ENCODE measurements around the gene CALML3. TPM values are rescaled to one million over a fixed set of nuclear protein-coding genes. Genes with fewer than 3 reads are reported as not detected.

The CALML3 gene
- total and polyA plus RNA-seq, 2 of the 13 experiments (the other 11 are each of a cell fraction or from before 2014, with no cell fraction given) = not detected

DNA sequence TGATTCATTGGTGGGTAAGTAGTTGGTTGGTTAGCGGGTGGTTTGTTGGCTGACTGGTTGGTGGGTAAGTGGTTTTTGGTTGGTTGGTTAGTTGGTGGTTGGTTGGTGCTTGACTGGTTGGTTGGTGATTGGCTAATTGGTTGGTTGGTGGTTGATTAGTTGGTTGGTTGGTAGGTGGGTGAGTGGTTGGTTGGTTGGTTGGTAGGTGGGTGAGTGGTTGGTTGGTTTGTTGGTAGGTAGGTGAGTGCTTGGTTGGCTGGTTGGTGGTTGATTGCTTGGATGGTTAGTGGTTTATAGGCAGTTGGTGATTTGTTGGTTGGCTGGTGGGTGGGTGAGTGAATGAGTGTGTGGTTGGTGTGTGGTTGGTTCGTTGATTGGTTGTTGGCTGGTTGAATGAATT is 44.2 kb downstream of the CALML3 start (continued):
- TF ChIP-seq ZBTB7B (CRISPR knock-in tag; IDR thresholded peaks at IDR 0.05) (no peak), ZMYM3 (CRISPR knock-in tag; IDR thresholded peaks at IDR 0.05) (no peak), MAFF (IDR thresholded peaks at IDR 0.05; ENCODE audit: low read depth, low read length) (no peak), THAP11 (CRISPR knock-in tag; IDR thresholded peaks at IDR 0.05) (no peak), ZNF510 (CRISPR knock-in tag; IDR thresholded peaks at IDR 0.05; ENCODE audit: low read depth) (no peak), BHLHE40 (IDR thresholded peaks at IDR 0.05; ENCODE audit: low read length) (no peak)

DNA sequence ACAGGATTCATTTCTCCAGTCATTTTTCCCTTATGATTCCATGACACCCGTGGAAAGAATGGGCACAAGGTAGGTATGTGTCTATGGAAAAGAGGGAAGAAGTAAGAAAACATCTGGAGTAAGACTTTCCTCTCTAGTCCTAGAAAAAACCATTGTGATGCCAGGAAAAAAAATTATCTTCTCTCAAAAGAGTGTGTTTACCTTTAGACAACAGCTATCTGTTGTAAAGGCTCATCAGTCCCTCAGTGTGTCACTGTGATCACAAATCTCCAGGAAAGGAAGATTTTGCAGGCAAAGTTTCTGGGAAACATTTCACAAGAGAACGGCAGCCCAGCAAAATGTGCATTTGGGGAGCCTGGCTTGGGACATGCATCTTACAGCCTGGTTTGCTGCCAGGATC is 44.8 kb downstream of the CALML3 start:
- Histone ChIP-seq H2AFZ (ENCODE audit: low read length) (no peak overlapping the region), H4K20me1 (ENCODE audit: insufficient read depth, low read length) (no peaks in the 10 kb centered on the region), H3K9me3 (ENCODE audit: low read length) (no peaks in the 10 kb centered on the region), H3K27ac (ENCODE audit: extremely low read length, insufficient read depth, low read length) (no peak overlapping the region), H3K4me1 (ENCODE audit: insufficient read depth, low read length) (peaks cover 95% of the 10 kb centered on the region), H3K9ac (ENCODE audit: insufficient read depth, low read depth, low read length) (no peak overlapping the region), H3K4me3 (replicated peaks in 1 of 3; ENCODE audit: insufficient read depth in 1 of 3, low read depth in 2 of 3, low read length in 3 of 3) (no peak overlapping the region), H3K36me3 (replicated peaks in 1 of 2; ENCODE audit: control insufficient read depth in 1 of 2, insufficient read depth in 2 of 2, low read length in 2 of 2) (no peaks in the 10 kb centered on the region), H3K27me3 (ENCODE audit: control insufficient read depth in 1 of 2, insufficient read depth in 2 of 2, low read length in 2 of 2) (no peaks in the 10 kb centered on the region; a peak in 1 of 5 replicates), H3K79me2 (ENCODE audit: insufficient read depth, low read length) (no peaks in the 10 kb centered on the region), H3K4me2 (ENCODE audit: low read depth, low read length) (peak overlapping the region; percentile 2)
- BruUV-seq (replicated peaks) = no TSS peak
- POLR2A ChIA-PET = no interaction called here
- no peak for TF ChIP-seq MED13 (CRISPR knock-in tag; IDR thresholded peaks at IDR 0.05)
- TF ChIP-seq JARID2 (CRISPR knock-in tag; IDR thresholded peaks at IDR 0.05; ENCODE audit: insufficient replicate concordance) = no peak
- TF ChIP-seq ZNF367 (CRISPR knock-in tag; IDR thresholded peaks at IDR 0.05; ENCODE audit: borderline replicate concordance) = no peak
- no peak for TF ChIP-seq ZNF75D (CRISPR knock-in tag; IDR thresholded peaks at IDR 0.05; ENCODE audit: borderline replicate concordance)
- no peak for TF ChIP-seq ZBTB37 (CRISPR knock-in tag; IDR thresholded peaks at IDR 0.05)
- TF ChIP-seq ONECUT2 (CRISPR knock-in tag; IDR thresholded peaks at IDR 0.05) = no peak
- TF ChIP-seq ZNF792 (CRISPR knock-in tag; IDR thresholded peaks at IDR 0.05) = peak; percentile 99
- ATAC-seq = no peak
- in situ Hi-C loops (cut with HindIII; ENCODE audit: extremely low pct_ligation_motif_present, low pct_unique_long_range_greater_than_20kb) = no loop called here
- no peak for FAIRE-seq
- intact Hi-C loops (cut with micrococcal nuclease; ENCODE audit: unreplicated experiment) = no loop called here
- no peak for DNase-seq (ENCODE audit: low spot score)
- CTCF ChIA-PET (ENCODE audit: low intra/inter-chr PET ratio, low total read pairs) = no interaction called here
- WGBS (ENCODE audit: low lambda C conversion rate) = 24% methylated on average over 2 of the region's 2 CpGs

Data from HepG2 (cell line).